ENCODE data around the gene FOXP4. TPM values are rescaled to one million over a fixed set of nuclear protein-coding genes. Genes with fewer than 3 reads are reported as not detected.

FOXP4 gene
- polyA plus RNA-seq, 3 donors, result 28.8 to 43.6 (median 36.4) TPM

- DNase-seq (ENCODE audit: extremely low read depth in 1 of 11, low read depth in 9 of 11, low spot score in 4 of 11), result no peak
Measured at GRCh38 chr6:41538556-41539182, 7.5 kb upstream of the FOXP4 start.

DNA sequence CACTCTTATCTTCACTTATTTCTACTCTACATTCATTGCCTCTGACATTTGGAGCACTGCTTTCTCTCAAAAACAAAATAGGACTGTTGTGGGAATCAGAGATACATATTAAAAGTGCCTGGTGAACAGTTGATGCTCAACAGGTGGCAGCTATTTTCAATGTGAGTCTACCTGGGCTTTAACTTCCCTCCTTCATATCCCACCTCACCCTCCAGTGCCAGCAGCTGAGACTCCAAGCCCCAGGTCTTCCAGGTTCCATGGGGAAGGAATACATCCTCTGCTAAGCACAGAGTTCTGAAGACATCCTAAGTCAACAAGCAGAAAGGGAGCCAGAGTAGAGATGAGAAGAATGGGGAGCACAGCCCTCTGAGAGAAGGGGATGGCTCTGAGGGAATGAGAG is 7.0 kb upstream of the FOXP4 start:
- DNase-seq (ENCODE audit: extremely low read depth in 1 of 11, low read depth in 9 of 11, low spot score in 4 of 11), result no peak

DNA sequence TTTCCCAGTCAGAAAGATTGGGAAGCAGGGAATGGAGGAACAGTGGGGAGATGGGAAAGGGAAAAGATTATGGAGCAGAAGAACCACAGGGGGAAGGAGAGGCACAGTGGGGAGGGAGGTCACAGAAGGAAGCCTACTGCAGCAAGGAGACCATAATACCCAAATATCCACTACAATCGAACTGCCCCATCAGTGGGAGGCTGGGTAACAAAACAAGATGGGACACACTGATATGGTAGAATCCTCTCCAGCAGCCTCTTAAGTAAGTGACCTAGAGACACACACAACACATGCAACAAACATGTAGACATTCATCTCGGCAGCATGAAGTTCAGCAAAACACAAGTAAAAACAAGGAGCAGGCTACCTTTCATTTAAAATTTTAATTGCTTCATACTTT is 4.8 kb upstream of the FOXP4 start:
- no peak for DNase-seq (ENCODE audit: extremely low read depth in 1 of 11, low read depth in 9 of 11, low spot score in 4 of 11)

- no peak for DNase-seq (ENCODE audit: extremely low read depth in 1 of 11, low read depth in 9 of 11, low spot score in 4 of 11)
Measured at GRCh38 chr6:41543087-41543486, 3.1 kb upstream of the FOXP4 start.

GRCh38 chr6:41545247-41545702 is 906 bp upstream of the FOXP4 start:
- DNase-seq (ENCODE audit: extremely low read depth in 1 of 11, low read depth in 9 of 11, low spot score in 4 of 11), result no peak

- no peak for DNase-seq (ENCODE audit: extremely low read depth in 1 of 11, low read depth in 9 of 11, low spot score in 4 of 11)
Measured at GRCh38 chr6:41546475-41546865, 289 bp downstream of the FOXP4 start.

DNA sequence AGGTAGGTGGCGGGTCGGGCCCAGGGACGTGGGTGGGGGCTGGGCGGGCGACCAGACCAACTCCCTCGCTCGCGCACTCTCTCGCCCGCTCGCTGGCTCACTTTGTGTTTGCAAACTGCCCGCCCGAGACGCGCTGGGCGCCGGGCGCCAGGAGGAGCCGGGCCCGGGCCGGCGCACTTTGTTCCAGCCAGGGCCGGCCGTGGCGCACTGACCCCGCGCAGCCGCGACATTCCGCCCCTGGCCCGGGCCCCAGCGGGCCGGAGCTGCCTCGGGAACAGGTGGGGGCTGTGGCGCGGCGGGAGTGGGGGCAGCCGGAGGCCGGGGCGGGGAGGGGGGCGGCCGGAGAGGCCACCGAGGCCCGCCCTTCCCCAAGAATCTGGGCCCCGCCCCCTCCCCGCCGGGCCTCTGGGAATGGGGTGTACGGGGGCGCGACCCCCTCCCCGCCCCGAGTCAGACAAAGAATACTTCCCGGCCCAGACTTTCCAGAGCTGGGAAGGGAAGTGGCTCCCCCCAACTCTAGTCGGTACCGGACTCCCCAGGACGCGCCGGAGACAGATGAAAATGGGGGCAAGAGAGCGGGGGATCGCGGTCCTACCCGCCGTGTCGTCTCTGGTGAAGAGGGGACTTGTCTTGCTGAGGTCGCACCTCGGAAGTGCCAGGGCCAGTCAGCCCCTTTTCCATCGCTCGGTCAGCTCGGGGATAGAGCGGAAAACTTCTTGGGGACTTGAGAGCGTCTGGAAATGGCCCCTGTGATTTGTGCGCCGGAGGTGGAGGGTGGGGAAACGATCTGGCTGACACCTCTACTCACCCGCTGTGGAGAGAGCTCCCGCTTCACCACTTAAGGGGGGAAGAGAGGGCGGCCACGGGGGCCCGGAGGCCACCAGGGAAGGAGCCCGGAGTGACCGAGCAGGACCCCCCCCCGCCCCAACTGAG is 951 bp downstream of the FOXP4 start:
- DNase-seq (ENCODE audit: extremely low read depth in 1 of 11, low read depth in 9 of 11, low spot score in 4 of 11), result no peak

- DNase-seq (ENCODE audit: extremely low read depth in 1 of 11, low read depth in 9 of 11, low spot score in 4 of 11), result no peak
Measured at GRCh38 chr6:41547799-41548097, 1.6 kb downstream of the FOXP4 start.

DNA sequence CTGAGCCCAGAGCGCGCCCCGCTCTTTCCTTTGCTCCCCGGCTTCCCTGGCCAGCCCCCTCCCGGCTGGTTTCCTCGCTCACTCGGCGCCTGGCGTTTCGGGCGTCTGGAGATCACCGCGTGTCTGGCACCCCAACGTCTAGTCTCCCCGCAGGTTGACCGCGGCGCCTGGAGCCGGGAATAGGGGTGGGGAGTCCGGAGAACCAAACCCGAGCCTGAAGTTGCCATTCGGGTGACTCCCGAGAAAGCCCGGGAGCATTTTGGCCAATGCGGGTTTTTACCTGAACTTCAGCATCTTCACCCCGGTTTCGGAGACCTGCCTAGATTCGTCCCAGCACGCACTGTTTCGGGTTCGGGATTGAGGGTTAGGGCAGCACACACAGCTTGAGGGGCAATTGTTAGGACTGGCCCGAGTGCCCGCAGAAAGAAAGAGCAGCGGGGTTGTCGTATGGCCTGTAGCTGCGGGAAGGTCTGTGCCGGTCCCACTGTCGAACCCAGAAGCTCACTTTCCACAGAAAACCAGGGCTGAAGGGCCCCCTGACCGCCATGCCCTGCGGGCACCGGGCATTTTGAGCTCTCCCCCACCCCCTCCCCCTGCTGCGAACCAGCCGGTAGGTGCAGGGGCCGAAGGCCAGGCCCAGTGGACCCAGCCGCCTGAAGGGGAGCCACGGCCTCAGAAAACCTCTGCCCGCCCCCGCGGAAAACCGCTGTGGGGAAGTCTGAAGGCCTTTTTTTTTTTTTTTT is 2.1 kb downstream of the FOXP4 start:
- DNase-seq (ENCODE audit: extremely low read depth in 1 of 11, low read depth in 9 of 11, low spot score in 4 of 11), result no peak

- no peak for DNase-seq (ENCODE audit: extremely low read depth in 1 of 11, low read depth in 9 of 11, low spot score in 4 of 11)
Measured at GRCh38 chr6:41548841-41549642, 2.9 kb downstream of the FOXP4 start.

GRCh38 chr6:41549673-41550072 is 3.5 kb downstream of the FOXP4 start:
- DNase-seq (ENCODE audit: extremely low read depth in 1 of 11, low read depth in 9 of 11, low spot score in 4 of 11), result no peak

DNA sequence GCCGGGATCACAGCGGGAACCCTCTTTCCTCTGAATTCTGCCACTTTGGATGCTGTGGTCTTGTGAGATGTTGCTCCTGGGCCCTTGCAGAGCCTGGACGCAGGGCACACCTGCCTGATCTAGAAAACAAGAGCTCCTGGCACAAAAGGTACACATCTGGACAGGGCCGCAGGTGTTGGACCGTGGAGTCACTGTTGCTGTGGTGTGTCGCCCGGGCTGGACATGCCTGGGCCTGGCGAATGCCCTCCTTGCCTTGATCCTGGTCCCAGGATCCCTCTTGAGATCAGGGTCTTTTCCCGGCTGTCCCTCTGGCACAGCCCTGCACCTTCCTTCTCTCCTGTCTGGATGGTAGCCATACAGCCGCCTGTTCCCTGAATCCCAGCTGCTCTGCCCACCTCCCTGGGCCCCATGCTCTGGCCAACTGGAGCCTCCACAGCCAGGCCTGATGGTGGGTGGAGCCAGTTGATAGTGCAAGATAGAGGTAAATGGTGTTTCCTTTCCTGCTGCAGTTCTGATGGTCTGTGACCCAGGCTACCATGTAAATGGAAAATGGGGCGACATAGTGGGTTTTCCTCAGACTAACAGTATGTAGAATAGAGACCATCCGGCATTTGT is 5.0 kb downstream of the FOXP4 start:
- DNase-seq (ENCODE audit: extremely low read depth in 1 of 11, low read depth in 9 of 11, low spot score in 4 of 11), result no peak

GRCh38 chr6:41551857-41552256 is 5.7 kb downstream of the FOXP4 start:
- DNase-seq (ENCODE audit: extremely low read depth in 1 of 11, low read depth in 9 of 11, low spot score in 4 of 11), result no peak

GRCh38 chr6:41552723-41553122 is 6.5 kb downstream of the FOXP4 start:
- DNase-seq (ENCODE audit: extremely low read depth in 1 of 11, low read depth in 9 of 11, low spot score in 4 of 11), result no peak

- no peak for DNase-seq (ENCODE audit: extremely low read depth in 1 of 11, low read depth in 9 of 11, low spot score in 4 of 11)
Measured at GRCh38 chr6:41553405-41553999, 7.3 kb downstream of the FOXP4 start.

DNA sequence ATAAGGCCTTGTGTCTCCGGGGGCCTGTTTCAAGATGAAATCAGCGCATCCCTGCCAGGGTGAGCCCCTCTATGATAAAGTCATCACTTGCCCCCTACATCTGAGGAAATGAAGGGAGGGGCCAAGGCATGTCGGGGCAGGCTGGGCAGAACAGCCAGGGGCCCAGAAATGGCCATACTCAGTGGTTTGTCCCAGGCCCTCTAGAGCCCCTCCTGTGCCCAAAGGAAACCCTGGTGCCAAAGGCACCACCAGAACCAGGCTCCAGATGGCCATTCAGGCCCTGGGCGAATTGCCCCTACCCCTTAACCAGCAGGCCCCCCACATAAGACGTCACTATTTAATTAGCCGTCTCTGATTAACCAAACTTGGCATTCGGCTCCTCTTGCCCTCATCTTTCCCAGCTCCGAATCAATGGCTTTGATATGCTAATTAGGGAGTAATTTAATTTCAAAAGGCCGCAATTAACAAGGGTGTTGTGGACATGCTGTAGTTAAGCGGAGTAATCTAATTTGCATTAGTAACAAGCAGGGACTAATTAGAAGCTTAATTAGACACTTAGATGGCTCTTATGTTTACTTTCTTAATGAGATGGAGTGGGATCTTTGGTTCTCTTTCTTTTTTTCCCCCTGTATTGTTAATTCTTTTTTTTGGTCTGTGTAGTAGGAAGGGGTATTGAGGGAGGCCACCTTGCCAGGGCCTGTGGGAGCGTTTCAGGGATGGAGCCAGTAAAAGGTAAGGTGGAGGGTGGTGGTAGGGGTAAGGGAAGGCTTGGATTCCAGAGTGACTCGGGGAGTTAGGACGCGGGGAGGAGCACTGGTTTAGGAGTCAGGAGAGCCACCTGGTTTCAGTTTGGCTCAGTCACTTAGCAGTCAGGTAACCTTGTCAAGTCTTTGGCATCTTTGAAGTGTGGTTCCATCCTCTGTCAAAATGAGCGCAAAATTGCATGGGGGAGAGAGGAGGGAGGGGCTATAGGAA is 9.4 kb downstream of the FOXP4 start:
- no peak for DNase-seq (ENCODE audit: extremely low read depth in 1 of 11, low read depth in 9 of 11, low spot score in 4 of 11)

DNA sequence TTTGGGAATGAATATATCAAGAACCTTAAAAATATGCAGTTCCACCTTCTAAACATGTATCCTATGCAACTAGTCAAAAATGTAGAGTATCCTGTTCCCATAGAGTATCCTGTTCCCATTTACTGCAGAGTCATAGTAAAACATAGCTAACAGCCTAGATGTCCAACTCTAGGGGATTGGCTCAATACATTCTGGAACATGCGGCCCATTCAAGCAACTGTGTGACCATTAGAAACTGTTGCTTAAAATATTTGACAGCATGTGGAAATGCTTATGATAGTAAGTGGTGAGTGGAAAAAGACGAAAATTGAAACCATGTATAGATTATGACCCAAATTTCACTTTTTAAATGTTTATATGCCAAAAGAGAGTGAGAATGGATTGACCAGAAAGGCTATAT is 11.2 kb downstream of the FOXP4 start:
- DNase-seq (ENCODE audit: extremely low read depth in 1 of 11, low read depth in 9 of 11, low spot score in 4 of 11), result no peak
